Neural cell (in vitro differentiated cells): ENCODE measurements around the gene EMC8. TPM values are rescaled to one million over a fixed set of nuclear protein-coding genes. Genes with fewer than 3 reads are reported as not detected.
"Not testable (repeated sequence)": the region's sequence is repeated elsewhere in the genome, so short reads cannot be mapped to it uniquely, and the experiment has no call there.

Experiments
- H2AFZ ChIP-seq: fragments of 200-600, 300-800 bp; sonication (generic), shearing (Covaris generic); 2 replicates; pipeline ENCODE4 v1.6.0; 2014; ENCODE audit warnings: low read depth, mild to moderate bottlenecking, antibody characterized with exemption, low read length, moderate library complexity
- H3F3A ChIP-seq: fragments of 200-600 bp; shearing (Covaris generic); 2 replicates; pipeline ENCODE4 v1.6.1; 2016; ENCODE audit warnings: mild to moderate bottlenecking, moderate library complexity, mixed read lengths, antibody characterized with exemption, low read length; ENCODE audit not compliant: insufficient read depth, poor library complexity, severe bottlenecking
- H3K27ac ChIP-seq: fragments of 200-600, 300-800 bp; sonication (generic), shearing (Covaris generic); 2 replicates; pipeline ENCODE4 v1.5.1; 2014; ENCODE audit warnings: mild to moderate bottlenecking, low read length, moderate library complexity
- H3K27me3 ChIP-seq: fragments of 300-800, 200-600 bp; sonication (generic), shearing (Covaris generic); 2 replicates; pipeline ENCODE4 v1.6.0; 2014; ENCODE audit warnings: mild to moderate bottlenecking, low read depth, low read length, moderate library complexity; ENCODE audit not compliant: insufficient read depth
- H3K36me3 ChIP-seq: fragments of 300-800, 200-600 bp; sonication (generic), shearing (Covaris generic); 2 replicates; pipeline ENCODE4 v1.5.1; 2014; ENCODE audit warnings: mild to moderate bottlenecking, antibody characterized with exemption, low read length, moderate library complexity; ENCODE audit not compliant: insufficient read depth
- H3K4me2 ChIP-seq: fragments of 300-800, 200-600 bp; sonication (generic), shearing (Covaris generic); 2 replicates; pipeline ENCODE4 v1.6.0; 2014; ENCODE audit warnings: mild to moderate bottlenecking, low read length
- H3K4me3 ChIP-seq: fragments of 300-800, 200-600 bp; sonication (generic), shearing (Covaris generic); 2 replicates; pipeline ENCODE4 v1.5.1; 2014; ENCODE audit warnings: mild to moderate bottlenecking, low read length, moderate library complexity
- H3K79me2 ChIP-seq: fragments of 200-600 bp; shearing (Covaris generic); replicated peaks from 2 replicates; pipeline ENCODE4 v1.6.0; 2014; ENCODE audit warnings: mild to moderate bottlenecking, low read length, moderate library complexity; ENCODE audit not compliant: insufficient read depth
- H3K9ac ChIP-seq: fragments of 300-800, 200-600 bp; sonication (generic), shearing (Covaris generic); 2 replicates; pipeline ENCODE4 v1.6.1; 2016; ENCODE audit warnings: mild to moderate bottlenecking, low read length, mixed read lengths
- H3K9me2 ChIP-seq: fragments of 200-600 bp; shearing (Covaris generic); 2 replicates; pipeline ENCODE4 v1.6.1; 2016; ENCODE audit warnings: mild to moderate bottlenecking, low read length, mixed read lengths; ENCODE audit not compliant: insufficient read depth
- H3K9me3 ChIP-seq: fragments of 200-600, 300-800 bp; sonication (generic), shearing (Covaris generic); 2 replicates; pipeline ENCODE4 v1.6.1; 2016; ENCODE audit warnings: mild to moderate bottlenecking, mixed run types, low read length, moderate library complexity, mixed read lengths
- H4K20me1 ChIP-seq: fragments of 200-600 bp; shearing (Covaris generic); 2 replicates; pipeline ENCODE4 v1.6.1; 2016; ENCODE audit warnings: mild to moderate bottlenecking, mixed run types; ENCODE audit not compliant: insufficient read depth
- CTCF ChIP-seq: fragments of 450-650 bp; IDR thresholded peaks from 2 replicates; pipeline ENCODE4 v1.5.1; 2014; ENCODE audit warnings: antibody characterized with exemption, mild to moderate bottlenecking, moderate library complexity; ENCODE audit not compliant: poor library complexity, severe bottlenecking
- EP300 ChIP-seq: fragments of 450-650 bp; conservative IDR thresholded peaks from 2 replicates; pipeline ENCODE4 v1.6.1; 2014; ENCODE audit warnings: antibody characterized with exemption, mild to moderate bottlenecking, moderate library complexity; ENCODE audit not compliant: poor library complexity, severe bottlenecking
- EZH2 ChIP-seq: fragments of 200-600, 300-800 bp; shearing (Covaris generic), sonication (generic); IDR thresholded peaks from 2 replicates; pipeline ENCODE4 v1.6.1; 2014; ENCODE audit warnings: antibody characterized with exemption, low read length, borderline replicate concordance, mild to moderate bottlenecking; ENCODE audit not compliant: insufficient read depth, poor library complexity, severe bottlenecking
- MXI1 ChIP-seq: fragments of 450-650 bp; conservative IDR thresholded peaks from 2 replicates; pipeline ENCODE4 v1.6.1; 2014; ENCODE audit warnings: antibody characterized with exemption, mild to moderate bottlenecking; ENCODE audit not compliant: poor library complexity, severe bottlenecking
- POLR2AphosphoS5 ChIP-seq: IDR thresholded peaks from 2 replicates; pipeline ENCODE4 v1.6.1; 2012
- RAD21 ChIP-seq: fragments of 450-650 bp; conservative IDR thresholded peaks from 2 replicates; pipeline ENCODE4 v1.6.1; 2014; ENCODE audit warnings: antibody characterized with exemption, mild to moderate bottlenecking, moderate library complexity
- REST ChIP-seq: IDR thresholded peaks from 2 replicates; pipeline ENCODE4 v1.6.1; 2012; ENCODE audit warnings: borderline replicate concordance
- SMC3 ChIP-seq: fragments of 450-650 bp; conservative IDR thresholded peaks from 2 replicates; pipeline ENCODE4 v1.6.1; 2014; ENCODE audit warnings: antibody characterized with exemption, mild to moderate bottlenecking, moderate library complexity; ENCODE audit not compliant: poor library complexity
- TAF1 ChIP-seq: IDR thresholded peaks from 2 replicates; pipeline ENCODE4 v1.6.1; 2012; ENCODE audit warnings: low read depth
- polyA plus RNA-seq: library from polyadenylated mRNA; depleted of rRNA; stranded (reverse); fragments of >200 nt; gene quantifications from 2 replicates; pipeline ENCODE4 v1.2.3, GENCODE V29; 2014

Gene EMC8
- polyA plus RNA-seq, 1 donor from 2014 or later: 38.9 TPM

GRCh38 chr16:85808926-85809325 lies 9.6 kb upstream of the EMC8 start:
- Histone ChIP-seq H3K9me3 (no peaks in the 10 kb centered on the region), H3K9ac (no peak overlapping the region), H4K20me1 (no peaks in the 10 kb centered on the region), H3K9me2 (no peaks in the 10 kb centered on the region), H3K27me3 (no peaks in the 10 kb centered on the region), H3F3A (no peaks in the 10 kb centered on the region), H3K4me2 (no peak overlapping the region), H3K79me2 (no peaks in the 10 kb centered on the region), H3K36me3 (no peaks in the 10 kb centered on the region), H3K4me3 (no peak overlapping the region), H2AFZ (no peak overlapping the region), H3K27ac (no peak overlapping the region)
- TF ChIP-seq EP300: no peak
- TF ChIP-seq TAF1: no peak
- no peak for TF ChIP-seq RAD21
- no peak for TF ChIP-seq POLR2AphosphoS5
- no peak for TF ChIP-seq CTCF
- no peak for TF ChIP-seq EZH2
- TF ChIP-seq SMC3: no peak
- TF ChIP-seq MXI1: no peak
- no peak for TF ChIP-seq REST

- H3K79me2 ChIP-seq, H4K20me1 ChIP-seq, H3K36me3 ChIP-seq, H3F3A ChIP-seq, H3K9ac ChIP-seq, H3K4me2 ChIP-seq, H3K27ac ChIP-seq, H3K9me3 ChIP-seq, H2AFZ ChIP-seq, H3K27me3 ChIP-seq, H3K4me3 ChIP-seq, H3K9me2 ChIP-seq: not testable (repeated sequence)
Observed at GRCh38 chr16:85808104-85808503, 8.8 kb upstream of the EMC8 start.

GRCh38 chr16:85807340-85807739 lies 8.0 kb upstream of the EMC8 start:
- not testable (repeated sequence) for H3K27ac ChIP-seq, H3K9me3 ChIP-seq, H3F3A ChIP-seq, H3K36me3 ChIP-seq, H2AFZ ChIP-seq, H3K4me2 ChIP-seq, H3K4me3 ChIP-seq, H4K20me1 ChIP-seq, H3K9me2 ChIP-seq, H3K79me2 ChIP-seq, H3K9ac ChIP-seq, H3K27me3 ChIP-seq
